Mucosa of stomach (tissue), 1 donor: Measurements from ENCODE around the gene LRRC4C.

Experiments
- H3K27me3 ChIP-seq: one replicate; pipeline ENCODE4 v1.7.0; 2013; ENCODE audit warnings: mild to moderate bottlenecking, low read length; ENCODE audit not compliant: control insufficient read depth, insufficient read depth
- H3K36me3 ChIP-seq: one replicate; pipeline ENCODE4 v1.7.0; 2013; ENCODE audit warnings: low read length; ENCODE audit not compliant: control insufficient read depth, insufficient read depth
- H3K4me1 ChIP-seq: one replicate; pipeline ENCODE4 v1.7.0; 2013; ENCODE audit warnings: mild to moderate bottlenecking, low read length; ENCODE audit not compliant: control insufficient read depth, insufficient read depth
- H3K4me3 ChIP-seq: one replicate; pipeline ENCODE4 v1.7.0; 2013; ENCODE audit warnings: low read length
- H3K9ac ChIP-seq: one replicate; pipeline ENCODE4 v1.7.0; 2013; ENCODE audit warnings: mild to moderate bottlenecking, low read length, moderate library complexity
- H3K9me3 ChIP-seq: one replicate; pipeline ENCODE4 v1.7.0; 2013; ENCODE audit warnings: mild to moderate bottlenecking, low read length, moderate library complexity; ENCODE audit not compliant: control insufficient read depth
- donor health status: Pancreatic carcinoma.

LRRC4C gene

GRCh38 chr11:41457216-41458014 is 2.0 kb downstream of the LRRC4C start:
- Histone ChIP-seq H3K4me1 (no peaks in the 10 kb centered on the region), H3K27me3 (peaks cover 13% of the 10 kb centered on the region), H3K36me3 (no peaks in the 10 kb centered on the region), H3K4me3 (no peak overlapping the region), H3K9ac (no peak overlapping the region), H3K9me3 (no peaks in the 10 kb centered on the region)

GRCh38 chr11:41456269-41456668 is 3.2 kb downstream of the LRRC4C start:
- Histone ChIP-seq H3K9ac (no peak overlapping the region), H3K4me1 (no peaks in the 10 kb centered on the region), H3K36me3 (no peaks in the 10 kb centered on the region), H3K27me3 (peaks cover 13% of the 10 kb centered on the region), H3K4me3 (no peak overlapping the region), H3K9me3 (no peaks in the 10 kb centered on the region)

DNA sequence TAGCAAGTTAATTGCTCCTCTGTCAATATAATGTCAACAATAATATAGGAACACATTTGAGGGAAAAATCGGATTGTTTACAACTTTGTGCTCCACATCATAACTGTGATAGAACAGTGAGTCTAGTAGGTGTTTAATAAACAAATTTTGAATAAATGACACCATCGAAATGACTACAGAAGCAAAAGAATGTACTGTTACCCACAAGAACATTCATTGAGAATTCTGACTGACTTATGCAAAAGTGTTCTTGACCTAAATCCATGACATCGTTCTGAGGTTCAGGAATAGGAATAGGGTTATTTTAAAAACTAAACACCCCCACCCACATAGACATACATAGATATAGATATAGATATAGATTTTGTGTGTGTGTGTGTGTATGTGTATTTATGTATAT is 8.4 kb downstream of the LRRC4C start:
- Histone ChIP-seq H3K9me3 (no peaks in the 10 kb centered on the region), H3K9ac (no peak overlapping the region), H3K27me3 (no peaks in the 10 kb centered on the region), H3K36me3 (no peaks in the 10 kb centered on the region), H3K4me1 (no peaks in the 10 kb centered on the region), H3K4me3 (no peak overlapping the region)

DNA sequence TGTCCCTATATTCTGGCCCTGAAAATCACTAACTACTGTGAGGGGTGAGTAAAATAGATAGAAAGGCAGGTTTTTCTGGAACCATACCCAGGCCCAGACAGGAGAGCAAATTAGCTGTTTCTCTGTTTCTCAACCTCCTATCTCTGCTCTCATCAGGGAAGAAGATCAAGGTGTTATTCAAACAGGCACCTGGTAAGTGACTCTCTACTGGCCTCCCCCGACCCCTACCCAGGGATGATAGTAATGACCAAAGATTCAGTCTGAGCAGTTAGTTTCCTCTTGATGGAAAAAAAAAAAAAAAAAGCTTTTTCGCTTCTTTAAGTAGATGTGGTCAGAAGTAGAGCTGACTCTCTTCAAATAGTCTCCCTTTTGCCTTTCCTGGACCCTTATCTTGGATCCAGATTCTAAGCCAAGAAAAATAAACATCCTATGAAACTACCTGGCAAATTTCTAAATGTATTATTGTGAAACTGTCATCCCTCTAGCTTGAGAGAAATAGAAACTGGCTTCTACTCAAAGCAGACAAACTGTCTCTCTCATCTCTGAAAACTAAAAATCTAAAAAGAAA is 9.9 kb downstream of the LRRC4C start:
- no peak overlapping the region for H3K4me3 ChIP-seq
- H3K27me3 ChIP-seq = no peaks in the 10 kb centered on the region
- no peaks in the 10 kb centered on the region for H3K36me3 ChIP-seq
- no peaks in the 10 kb centered on the region for H3K4me1 ChIP-seq
- no peaks in the 10 kb centered on the region for H3K9me3 ChIP-seq
- no peak overlapping the region for H3K9ac ChIP-seq

DNA sequence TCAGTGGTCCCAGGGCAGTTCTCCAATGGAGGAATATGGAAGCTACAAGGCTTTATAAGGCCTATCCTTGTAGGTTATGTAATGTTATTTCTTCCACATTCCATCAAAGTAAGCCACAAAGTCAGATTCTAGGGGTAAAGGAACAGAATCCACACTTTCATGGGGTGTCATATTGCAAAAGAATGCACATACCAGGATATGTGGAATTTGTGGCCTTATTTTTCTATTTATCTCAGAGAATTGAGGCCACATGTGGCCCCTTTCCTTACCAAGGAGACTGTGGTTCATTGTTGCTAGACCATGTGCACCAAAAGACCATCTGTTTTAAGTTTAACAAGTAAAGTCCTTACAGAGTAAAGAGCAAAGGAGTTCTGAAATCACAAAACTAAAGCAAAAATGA is 12.9 kb downstream of the LRRC4C start:
- Histone ChIP-seq H3K9me3 (no peaks in the 10 kb centered on the region), H3K4me3 (no peak overlapping the region), H3K4me1 (no peaks in the 10 kb centered on the region), H3K36me3 (no peaks in the 10 kb centered on the region), H3K9ac (no peak overlapping the region), H3K27me3 (no peaks in the 10 kb centered on the region)

- no peaks in the 10 kb centered on the region for H3K27me3 ChIP-seq
- H3K9me3 ChIP-seq = no peaks in the 10 kb centered on the region
- no peaks in the 10 kb centered on the region for H3K4me1 ChIP-seq
- no peaks in the 10 kb centered on the region for H3K36me3 ChIP-seq
- H3K9ac ChIP-seq = no peak overlapping the region
- no peak overlapping the region for H3K4me3 ChIP-seq
Measured at GRCh38 chr11:41446107-41446506, 13.3 kb downstream of the LRRC4C start.

DNA sequence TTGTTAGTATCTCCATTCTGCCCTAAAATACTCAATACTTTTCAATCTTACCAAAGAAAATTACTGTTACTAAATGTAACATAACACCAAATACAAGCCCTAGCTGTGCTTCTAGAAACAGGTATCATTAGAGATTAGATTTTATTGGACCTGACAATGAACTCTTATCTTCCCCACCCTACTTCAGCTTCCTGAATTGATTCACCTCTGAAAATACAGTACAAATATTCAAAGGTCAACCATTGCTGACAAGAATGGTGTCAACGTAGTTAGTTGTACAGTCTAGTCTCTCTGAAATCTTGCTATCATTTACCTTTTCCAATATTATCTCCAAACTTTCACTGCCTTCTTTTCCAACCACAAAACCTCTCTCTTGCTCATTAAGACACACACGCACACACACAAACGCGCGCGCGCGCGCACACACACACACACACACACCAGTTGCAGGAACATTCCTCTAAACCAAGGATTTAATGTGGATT is 22.4 kb downstream of the LRRC4C start:
- no peaks in the 10 kb centered on the region for H3K27me3 ChIP-seq
- H3K9me3 ChIP-seq = no peaks in the 10 kb centered on the region
- H3K36me3 ChIP-seq = no peaks in the 10 kb centered on the region
- peaks cover 6% of the 10 kb centered on the region for H3K4me1 ChIP-seq
- no peak overlapping the region for H3K9ac ChIP-seq
- H3K4me3 ChIP-seq = no peak overlapping the region

- H3K4me3 ChIP-seq = no peak overlapping the region
- no peaks in the 10 kb centered on the region for H3K36me3 ChIP-seq
- no peaks in the 10 kb centered on the region for H3K9me3 ChIP-seq
- peaks cover 6% of the 10 kb centered on the region for H3K4me1 ChIP-seq
- H3K9ac ChIP-seq = no peak overlapping the region
- no peaks in the 10 kb centered on the region for H3K27me3 ChIP-seq
Measured at GRCh38 chr11:41435531-41435930, 23.9 kb downstream of the LRRC4C start.

DNA sequence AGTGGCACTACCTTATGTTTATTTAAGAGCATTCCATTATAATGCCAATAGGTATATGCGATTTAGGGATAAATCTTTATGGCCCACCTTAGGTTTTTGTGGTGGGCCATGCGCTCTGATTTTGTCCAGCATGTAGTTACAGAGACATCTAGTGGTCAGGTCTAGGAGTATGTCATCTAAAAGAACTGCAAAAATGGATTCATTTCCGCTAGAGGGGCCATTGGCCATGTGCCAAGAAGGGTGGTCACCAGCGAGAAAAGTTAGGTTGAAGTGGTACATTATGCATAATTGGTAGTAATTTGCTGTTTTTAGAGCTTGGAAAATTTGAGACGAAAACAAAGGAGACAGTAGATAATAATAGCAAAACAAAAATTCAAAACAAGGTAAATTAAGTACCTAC is 27.7 kb downstream of the LRRC4C start:
- H3K27me3 ChIP-seq = no peaks in the 10 kb centered on the region
- no peaks in the 10 kb centered on the region for H3K36me3 ChIP-seq
- no peaks in the 10 kb centered on the region for H3K9me3 ChIP-seq
- H3K9ac ChIP-seq = no peak overlapping the region
- no peaks in the 10 kb centered on the region for H3K4me1 ChIP-seq
- H3K4me3 ChIP-seq = no peak overlapping the region

GRCh38 chr11:41419901-41420300 is 39.6 kb downstream of the LRRC4C start:
- Histone ChIP-seq H3K36me3 (no peaks in the 10 kb centered on the region), H3K4me1 (no peaks in the 10 kb centered on the region), H3K27me3 (no peaks in the 10 kb centered on the region), H3K9me3 (no peaks in the 10 kb centered on the region), H3K4me3 (no peak overlapping the region), H3K9ac (no peak overlapping the region)

- H3K4me1 ChIP-seq = no peaks in the 10 kb centered on the region
- no peak overlapping the region for H3K9ac ChIP-seq
- H3K27me3 ChIP-seq = no peaks in the 10 kb centered on the region
- H3K9me3 ChIP-seq = no peaks in the 10 kb centered on the region
- no peak overlapping the region for H3K4me3 ChIP-seq
- no peaks in the 10 kb centered on the region for H3K36me3 ChIP-seq
Measured at GRCh38 chr11:41414771-41415440, 44.5 kb downstream of the LRRC4C start.

GRCh38 chr11:41413843-41414242 is 45.6 kb downstream of the LRRC4C start:
- Histone ChIP-seq H3K36me3 (no peaks in the 10 kb centered on the region), H3K27me3 (no peaks in the 10 kb centered on the region), H3K4me1 (no peaks in the 10 kb centered on the region), H3K9me3 (no peaks in the 10 kb centered on the region), H3K9ac (no peak overlapping the region), H3K4me3 (no peak overlapping the region)
